SK-N-MC (cell line): ENCODE data around the gene RPS8.

ENCODE experiments used
- EZH2 ChIP-seq: fragments of 200-600 bp; sonication (generic); IDR thresholded peaks from one replicate; pipeline ENCODE4 v1.6.1; 2017; ENCODE audit warnings: antibody characterized with exemption
- FOXP2 ChIP-seq: optimal IDR thresholded peaks from 2 replicates; pipeline ENCODE3; 2011; ENCODE audit warnings: mild to moderate bottlenecking, moderate library complexity; ENCODE audit not compliant: insufficient read depth; ENCODE audit errors: extremely low read length, control extremely low read depth

- no peak for TF ChIP-seq EZH2
- no peak for TF ChIP-seq FOXP2
Measured at GRCh38 chr1:44822131-44822701, 46.9 kb downstream of the RPS8 start.
